ENCODE data around the gene MDK.

- TF ChIP-seq EZH2 (IDR thresholded peaks at IDR 0.05; ENCODE audit: borderline replicate concordance) (no peak), CTCF (IDR thresholded peaks at IDR 0.05; ENCODE audit: poor library complexity) (no peak)
Measured at GRCh38 chr11:46366661-46367161, 14.8 kb upstream of the MDK start.
